HG03520 (cell line): ENCODE results near the gene APOBEC3F.
A peak's percentile ranks its signal among the peaks of the same experiment; 100 is the strongest.
"Not testable (repeated sequence)": the region's sequence is repeated elsewhere in the genome, so short reads cannot be mapped to it uniquely, and the experiment has no call there.

ENCODE experiments used
- ATAC-seq: cut with Tn5 transposase; IDR thresholded peaks from one replicate; pipeline ENCODE4 v1.9.1; 2021; ENCODE audit warnings: mild to moderate bottlenecking, moderate library complexity; ENCODE audit not compliant: unreplicated experiment

The APOBEC3F gene

DNA sequence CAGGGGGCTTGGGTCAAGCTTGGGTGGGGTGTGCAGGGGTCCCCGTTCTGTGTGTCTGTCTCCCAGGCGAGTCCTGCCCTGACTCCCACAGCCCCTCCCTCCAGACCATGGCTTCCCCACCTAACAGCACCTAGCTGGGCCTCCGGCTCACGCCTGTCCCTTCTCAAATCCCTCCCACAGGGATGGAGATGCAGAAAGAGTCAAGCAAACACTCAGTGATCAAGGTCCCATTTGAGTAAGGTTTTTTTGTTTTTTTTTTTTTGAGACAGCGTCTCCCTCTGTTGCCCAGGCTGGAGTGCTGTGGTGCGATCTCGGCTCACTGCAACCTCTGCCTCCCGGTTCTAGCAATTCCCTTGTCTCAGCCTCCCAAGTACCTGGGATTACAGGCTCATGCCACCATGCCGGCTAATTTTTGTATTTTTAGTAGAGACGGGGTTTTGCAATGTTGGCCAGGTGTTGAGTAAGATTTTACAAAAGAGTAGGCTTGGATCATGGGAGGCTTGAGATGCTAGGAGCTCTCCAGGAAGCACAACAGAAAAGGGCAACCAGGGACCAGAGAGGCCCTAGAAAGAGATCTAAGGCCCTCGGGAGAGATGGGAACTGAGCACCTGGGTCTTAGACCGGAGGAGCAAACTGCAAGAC lies 14.0 kb upstream of the APOBEC3F start:
- no peak for ATAC-seq

DNA sequence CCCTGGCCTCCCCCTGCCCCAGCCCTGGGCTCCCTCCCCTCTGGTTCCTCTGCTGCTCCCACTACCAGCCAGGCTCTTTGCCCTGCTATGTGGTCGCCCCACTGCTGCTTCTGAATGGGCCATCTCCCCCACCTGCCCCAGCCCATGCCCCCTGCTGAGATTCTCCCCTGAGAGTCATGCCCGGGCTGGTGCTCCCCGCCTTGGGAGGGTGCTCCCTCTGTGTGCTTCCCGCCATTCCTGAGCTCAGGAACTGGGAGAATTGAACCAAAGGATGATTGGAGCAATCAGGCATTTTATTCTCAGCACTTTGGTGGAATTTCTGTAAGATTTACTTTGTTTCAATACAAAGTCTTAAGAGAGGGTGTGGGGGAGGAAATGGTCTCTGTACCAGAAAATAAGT lies 12.9 kb upstream of the APOBEC3F start:
- no peak for ATAC-seq

DNA sequence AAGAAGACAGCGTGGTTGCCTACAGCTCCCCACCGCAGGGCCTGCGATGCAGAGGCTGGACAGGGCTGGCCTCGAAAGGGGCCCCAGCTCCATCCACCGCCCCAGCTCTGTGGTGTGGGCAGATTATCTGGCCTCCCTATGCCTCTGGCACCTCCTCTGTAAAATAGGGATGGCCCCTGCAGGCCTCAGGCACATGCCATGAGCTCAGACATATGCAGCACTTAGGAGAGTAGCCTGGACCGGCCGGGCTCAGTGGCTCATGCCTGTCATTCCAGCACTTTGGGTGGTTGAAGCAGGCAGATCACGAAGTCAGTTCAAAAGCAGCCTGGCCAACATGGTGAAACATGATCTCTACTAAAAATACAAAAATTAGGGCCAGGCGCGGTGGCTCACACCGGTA lies 12.4 kb upstream of the APOBEC3F start:
- ATAC-seq, result no peak

DNA sequence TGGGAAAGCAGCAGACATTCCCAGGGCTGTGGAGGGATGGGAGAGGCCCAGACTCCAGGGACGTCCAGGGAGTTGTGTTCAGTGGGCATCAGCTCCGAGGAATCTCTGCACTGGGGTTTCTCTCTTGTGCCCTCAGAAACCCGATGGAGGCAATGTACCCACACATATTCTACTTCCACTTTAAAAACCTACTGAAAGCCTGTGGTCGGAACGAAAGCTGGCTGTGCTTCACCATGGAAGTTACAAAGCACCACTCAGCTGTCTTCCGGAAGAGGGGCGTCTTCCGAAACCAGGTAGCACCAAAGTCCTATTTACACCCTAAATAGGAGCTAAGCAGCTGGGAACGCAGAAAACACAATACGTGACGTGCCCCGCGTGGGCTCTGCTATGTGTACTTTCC lies 11.4 kb upstream of the APOBEC3F start:
- ATAC-seq, result no peak

DNA sequence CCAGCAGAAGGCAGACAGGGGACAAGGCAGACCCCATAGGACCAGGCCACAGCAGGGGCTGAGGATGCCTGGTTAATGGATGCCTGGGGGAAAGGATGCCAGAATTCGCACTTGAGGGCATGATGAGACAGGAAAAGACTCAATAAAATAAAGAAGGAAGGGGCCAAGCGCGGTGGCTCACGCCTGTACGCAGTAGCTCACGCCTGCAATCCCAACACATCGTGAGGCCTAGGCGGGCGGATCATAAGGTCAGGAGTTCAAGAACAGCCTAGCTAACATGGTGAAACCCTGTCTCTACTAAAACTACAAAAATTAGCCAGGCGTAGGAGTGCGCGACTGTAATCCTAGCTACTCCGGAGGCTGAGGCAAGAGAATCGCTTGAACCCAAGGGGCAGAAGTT lies 10.0 kb upstream of the APOBEC3F start:
- ATAC-seq, result no peak

DNA sequence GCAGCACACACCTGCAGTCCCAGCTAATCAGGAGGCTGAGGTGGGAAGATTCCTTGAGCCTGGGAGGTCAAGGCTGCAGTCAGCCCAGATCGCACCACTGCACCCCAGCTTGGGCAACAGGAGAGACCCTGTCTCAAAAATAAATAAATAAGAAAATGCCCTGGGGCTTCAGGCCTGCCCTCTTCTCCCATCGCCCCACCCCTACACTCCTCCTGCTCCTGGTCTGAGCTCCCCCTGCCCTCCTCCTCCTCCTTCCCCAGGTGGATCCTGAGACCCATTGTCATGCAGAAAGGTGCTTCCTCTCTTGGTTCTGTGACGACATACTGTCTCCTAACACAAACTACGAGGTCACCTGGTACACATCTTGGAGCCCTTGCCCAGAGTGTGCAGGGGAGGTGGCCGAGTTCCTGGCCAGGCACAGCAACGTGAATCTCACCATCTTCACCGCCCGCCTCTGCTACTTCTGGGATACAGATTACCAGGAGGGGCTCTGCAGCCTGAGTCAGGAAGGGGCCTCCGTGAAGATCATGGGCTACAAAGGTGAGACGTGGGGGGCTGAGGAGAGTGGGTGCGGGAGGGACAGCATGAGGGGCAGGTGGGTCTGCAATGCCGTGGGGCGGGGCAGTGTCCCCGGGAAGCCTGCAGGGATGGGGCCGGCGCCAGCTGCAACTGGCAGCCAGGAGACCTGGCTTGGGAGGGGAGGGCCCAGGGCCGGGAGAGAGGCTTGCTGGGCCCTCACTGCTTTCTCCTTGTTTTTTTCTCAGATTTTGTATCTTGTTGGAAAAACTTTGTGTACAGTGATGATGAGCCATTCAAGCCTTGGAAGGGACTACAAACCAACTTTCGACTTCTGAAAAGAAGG lies 9.0 kb upstream of the APOBEC3F start:
- ATAC-seq, result not testable (repeated sequence)

DNA sequence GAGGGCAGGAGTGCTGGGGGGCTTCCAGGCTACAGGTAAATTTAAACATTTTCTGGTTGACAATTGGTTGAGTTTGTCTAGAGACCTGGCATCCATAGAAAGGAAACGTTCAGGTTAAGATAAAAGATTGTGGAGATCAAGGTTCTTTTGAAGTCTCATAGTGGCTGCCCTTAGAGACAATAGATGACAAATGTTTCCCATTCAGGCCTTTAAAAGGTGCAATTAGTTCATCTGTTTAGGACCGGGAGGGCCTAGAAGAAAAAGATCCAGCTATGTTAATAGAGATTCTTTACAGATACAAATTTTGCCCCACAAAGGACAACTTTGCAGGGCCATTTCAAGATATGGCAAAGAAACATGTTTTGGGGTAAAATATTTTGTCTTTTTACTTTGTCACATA lies 3.6 kb upstream of the APOBEC3F start:
- not testable (repeated sequence) for ATAC-seq

DNA sequence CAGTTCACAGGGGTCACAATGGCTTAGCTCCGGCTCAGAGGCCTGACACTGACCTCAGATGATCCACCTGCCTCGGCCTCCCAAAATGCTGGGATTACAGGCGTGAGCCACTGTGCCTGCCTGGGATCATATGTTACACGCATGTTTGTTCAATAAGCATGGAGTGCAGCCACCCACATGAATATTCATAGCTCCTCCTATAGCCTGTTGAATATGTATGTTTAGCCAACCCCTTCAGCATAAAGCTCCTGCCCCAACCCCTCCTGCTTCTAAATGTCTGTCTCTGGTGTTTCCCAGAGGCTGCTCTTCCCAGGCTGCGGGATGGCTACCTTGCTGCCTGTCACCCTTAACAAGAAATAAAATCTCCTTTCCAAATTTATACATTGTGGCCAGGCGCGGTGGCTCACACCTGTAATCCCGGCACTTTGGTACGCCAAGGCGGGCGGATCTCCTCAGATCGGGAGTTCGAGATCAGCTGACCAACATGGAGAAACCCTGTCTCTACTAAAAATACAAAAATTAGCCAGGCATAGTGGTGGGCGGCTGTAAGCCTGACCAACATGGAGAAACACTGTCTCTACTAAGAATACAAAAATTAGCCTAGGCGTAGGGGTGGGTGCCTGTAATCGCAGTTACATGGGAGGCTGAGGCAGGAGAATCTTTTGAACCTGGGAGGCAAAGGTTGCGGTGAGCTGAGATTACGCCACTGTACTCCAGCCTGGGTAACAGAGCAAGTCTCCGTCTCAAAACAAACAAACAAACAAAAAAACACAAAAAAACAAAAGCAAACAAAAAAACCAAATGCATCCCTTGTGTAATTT lies 1.1 kb upstream of the APOBEC3F start:
- no peak for ATAC-seq

DNA sequence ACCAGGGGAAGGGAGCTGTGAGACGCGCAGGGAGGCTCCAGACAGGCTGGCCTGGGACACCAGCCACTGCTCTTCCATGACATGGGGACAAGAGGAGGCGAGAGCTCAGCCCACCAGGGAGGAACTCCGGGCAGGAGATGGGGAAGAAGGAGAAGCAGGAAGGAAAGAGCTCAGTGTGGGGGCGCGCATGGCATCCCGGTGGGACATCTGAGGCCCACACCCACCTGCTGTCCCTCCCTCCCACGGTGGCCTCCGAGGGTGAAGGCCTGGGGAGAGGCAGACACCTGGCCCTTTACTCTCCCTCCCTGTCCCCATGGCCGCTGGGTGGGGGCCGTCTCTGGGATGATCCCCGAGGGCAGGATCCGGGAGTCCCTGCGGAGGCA lies 518 bp upstream of the APOBEC3F start:
- not testable (repeated sequence) for ATAC-seq

DNA sequence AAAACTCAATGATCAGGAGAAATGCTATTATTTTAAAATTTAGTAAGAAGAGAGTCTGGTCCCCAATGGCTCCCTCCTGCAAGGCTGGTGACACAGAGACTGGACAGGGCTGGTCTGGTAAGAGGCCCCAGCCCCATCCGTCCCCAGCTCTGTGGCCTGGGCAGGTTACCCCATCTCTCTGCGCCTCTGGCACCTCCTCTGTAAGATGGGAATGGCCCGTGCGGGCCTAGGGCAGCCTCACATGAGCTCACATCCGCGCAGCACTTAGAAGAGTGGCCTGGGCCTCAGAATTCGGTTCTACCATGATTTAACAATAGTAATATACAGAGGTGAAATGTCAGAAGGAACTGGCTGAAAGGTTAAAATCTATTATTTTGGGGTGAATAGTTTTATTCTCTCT lies 1.2 kb downstream of the APOBEC3F start:
- ATAC-seq, result no peak

DNA sequence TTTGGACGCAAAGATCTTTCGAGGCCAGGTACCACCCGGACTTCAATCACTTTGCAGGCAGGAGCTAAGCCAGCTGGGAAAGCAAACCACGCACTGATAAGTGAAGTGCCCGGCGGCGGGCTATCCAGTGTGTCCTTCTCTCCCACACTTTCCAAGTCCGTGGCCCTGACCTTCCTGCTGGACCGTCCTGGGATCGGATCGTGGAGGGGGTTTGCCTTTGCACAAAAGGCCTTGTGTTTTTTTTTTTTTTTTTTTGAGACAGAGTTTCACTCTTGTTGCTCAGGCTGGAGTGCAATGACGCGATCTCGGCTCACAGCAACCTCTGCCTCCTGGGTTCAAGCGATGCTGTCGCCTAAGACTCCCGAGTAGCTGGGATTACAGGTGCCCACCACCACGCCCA lies 2.4 kb downstream of the APOBEC3F start:
- ATAC-seq, result not testable (repeated sequence)

DNA sequence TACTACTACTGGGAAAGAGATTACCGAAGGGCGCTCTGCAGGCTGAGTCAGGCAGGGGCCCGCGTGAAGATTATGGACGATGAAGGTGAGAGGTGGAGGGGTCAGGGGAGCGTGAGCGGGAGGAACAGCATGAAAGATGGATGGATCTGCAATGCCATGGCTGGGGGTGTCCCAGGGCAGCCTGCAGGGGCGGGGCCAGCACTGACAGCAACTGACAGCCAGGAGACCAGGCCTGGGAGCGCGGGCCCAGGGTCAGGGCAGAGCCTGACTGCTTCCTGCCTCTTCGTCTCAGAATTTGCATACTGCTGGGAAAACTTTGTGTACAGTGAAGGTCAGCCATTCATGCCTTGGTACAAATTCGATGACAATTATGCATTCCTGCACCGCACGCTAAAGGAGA lies 4.5 kb downstream of the APOBEC3F start:
- not testable (repeated sequence) for ATAC-seq

DNA sequence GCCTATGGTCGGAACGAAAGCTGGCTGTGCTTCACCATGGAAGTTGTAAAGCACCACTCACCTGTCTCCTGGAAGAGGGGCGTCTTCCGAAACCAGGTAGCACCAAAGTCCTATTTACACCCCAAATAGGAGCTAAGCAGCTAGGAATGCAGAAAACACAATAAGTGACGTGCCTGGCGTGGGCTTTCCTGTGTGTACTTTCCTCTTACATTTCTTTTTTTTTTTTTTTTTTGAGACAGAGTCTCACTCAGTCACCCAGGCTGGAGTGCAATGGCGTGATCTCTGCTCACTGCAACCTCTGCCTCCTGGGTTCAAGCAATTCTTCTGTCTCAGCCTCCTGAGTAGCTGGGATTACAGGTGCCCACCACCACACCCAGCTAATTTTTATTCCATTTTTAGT lies 8.8 kb downstream of the APOBEC3F start:
- ATAC-seq, result not testable (repeated sequence)

DNA sequence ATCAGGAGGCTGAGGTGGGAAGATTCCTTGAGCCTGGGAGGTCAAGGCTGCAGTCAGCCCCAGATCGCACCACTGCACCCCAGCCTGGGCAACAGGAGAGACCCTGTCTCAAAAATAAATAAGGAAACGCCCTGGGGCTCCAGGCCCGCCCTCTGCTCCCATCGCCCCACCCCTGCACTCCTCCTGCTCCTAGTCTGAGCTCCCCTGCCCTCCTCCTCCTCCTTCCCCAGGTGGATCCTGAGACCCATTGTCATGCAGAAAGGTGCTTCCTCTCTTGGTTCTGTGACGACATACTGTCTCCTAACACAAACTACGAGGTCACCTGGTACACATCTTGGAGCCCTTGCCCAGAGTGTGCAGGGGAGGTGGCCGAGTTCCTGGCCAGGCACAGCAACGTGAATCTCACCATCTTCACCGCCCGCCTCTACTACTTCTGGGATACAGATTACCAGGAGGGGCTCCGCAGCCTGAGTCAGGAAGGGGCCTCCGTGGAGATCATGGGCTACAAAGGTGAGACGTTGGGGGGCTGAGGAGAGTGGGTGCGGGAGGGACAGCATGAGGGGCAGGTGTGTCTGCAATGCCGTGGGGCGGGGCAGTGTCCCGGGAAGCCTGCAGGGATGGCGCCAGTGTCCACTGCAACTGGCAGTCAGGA lies 11.3 kb downstream of the APOBEC3F start:
- not testable (repeated sequence) for ATAC-seq

DNA sequence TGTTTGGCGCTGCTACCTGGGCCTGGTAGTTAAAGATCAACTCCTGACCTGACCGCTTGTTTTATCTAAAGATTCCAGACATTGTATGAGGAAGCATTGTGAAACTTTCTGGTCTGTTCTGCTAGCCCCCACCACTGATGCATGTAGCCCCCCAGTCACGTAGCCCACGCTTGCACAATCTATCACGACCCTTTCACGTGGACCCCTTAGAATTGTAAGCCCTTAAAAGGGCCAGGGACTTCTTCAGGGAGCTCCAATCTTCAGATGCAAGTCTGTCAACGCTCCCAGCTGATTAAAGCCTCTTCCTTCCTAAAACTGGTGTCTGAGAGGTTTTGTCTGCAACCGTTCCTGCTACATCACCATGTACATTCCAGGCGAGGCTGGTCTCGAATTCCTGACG lies 15.0 kb downstream of the APOBEC3F start:
- ATAC-seq, result no peak

DNA sequence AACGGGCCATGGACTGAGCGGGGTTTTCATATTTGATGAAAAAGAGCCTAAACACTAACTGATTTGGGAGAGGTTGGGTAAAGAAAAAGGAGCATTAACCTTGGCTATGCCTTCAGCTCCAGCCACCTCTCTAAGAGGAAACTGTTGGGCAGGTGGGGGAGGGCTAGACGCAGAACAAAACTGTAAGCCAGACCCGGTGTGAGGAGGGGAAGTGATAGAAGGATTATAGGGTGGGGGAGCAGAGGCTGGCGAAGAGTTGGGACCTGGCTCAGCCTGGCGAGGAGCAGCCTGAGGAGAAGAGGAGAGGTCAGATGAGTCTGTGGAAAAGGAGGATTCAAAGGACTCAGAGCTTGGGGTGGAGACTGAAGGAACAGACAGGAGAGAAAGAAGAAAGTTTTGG lies 20.6 kb downstream of the APOBEC3F start:
- ATAC-seq, result not testable (repeated sequence)

DNA sequence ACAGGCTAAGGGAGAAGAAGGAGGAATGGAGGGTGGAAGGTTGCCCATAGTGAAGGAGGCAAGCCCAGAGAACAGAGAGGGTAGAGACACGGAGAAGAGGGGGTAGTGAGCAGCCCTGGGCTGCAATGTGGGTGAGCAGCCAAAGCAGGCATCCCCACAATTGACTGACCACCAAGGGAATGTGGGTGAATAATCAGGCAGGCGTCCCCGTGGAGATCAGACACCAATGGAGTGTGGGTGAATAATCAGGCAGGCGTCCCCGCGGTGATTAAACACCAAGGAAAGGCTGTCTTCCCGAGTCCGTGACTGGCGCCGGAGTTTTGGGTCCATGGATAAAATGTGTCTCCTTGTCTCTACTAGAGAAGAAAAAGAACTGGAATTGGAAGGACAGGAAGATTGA lies 21.3 kb downstream of the APOBEC3F start:
- not testable (repeated sequence) for ATAC-seq

DNA sequence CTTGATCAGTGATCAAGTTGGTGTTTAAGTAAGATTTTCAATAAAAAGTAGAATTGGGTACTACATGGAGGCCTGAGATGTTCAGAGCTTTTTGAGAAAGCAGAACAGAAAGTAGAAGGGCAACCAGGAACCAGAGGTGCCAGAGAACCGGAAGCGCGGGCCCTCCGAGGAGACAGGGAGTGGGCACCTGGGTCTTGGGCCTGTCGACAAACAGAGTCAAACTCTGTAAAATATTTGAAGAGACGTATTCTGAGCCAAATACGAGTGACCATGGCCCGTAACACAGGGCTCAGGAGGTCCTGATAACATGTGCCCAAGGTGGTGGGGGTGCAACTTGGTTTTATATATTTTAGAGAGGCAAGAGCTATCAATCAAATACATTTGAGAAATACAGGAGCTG lies 23.2 kb downstream of the APOBEC3F start:
- ATAC-seq, result not testable (repeated sequence)

DNA sequence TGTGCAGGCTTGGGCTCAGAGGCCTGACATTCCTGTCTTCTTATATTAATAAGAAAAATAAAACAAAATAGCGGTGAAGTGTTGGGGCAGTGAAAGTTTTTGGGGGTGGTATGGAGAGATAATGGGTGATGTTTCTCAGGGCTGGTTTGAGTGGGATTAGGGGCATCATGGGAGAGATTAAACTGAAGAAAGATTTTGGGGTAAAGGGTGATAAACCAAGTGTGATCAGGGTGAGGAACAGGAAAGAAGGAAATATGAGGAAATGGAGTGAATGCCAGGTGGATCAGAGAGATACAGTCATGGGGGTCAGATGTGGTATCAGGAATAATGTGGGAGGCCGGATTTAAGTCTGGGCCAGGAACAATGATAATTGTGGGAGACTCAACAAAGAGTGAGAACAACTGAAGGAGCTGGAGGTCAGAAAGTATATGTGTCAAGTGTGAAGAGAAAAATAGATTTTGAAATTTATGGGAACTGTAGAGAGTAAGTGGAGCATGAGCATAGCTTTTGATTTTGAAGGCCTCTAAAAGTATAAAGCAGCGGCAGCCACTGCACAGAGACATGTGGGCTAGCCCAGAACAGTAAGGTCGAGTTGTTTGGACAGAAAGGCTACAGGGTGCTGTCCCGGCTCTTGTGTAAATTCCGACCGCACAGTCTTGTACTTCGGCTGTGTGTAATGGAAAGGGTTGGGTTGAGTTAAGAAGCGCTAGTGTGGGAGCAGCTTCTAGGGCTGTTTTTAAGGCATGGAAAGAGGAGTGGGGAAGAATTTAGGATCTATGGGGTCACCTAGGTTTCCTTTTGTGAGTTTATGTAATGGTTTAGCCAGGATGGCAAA lies 26.0 kb downstream of the APOBEC3F start:
- peak; percentile 45 for ATAC-seq
